ENCODE data around the gene OR2B2.

Gene OR2B2

DNA sequence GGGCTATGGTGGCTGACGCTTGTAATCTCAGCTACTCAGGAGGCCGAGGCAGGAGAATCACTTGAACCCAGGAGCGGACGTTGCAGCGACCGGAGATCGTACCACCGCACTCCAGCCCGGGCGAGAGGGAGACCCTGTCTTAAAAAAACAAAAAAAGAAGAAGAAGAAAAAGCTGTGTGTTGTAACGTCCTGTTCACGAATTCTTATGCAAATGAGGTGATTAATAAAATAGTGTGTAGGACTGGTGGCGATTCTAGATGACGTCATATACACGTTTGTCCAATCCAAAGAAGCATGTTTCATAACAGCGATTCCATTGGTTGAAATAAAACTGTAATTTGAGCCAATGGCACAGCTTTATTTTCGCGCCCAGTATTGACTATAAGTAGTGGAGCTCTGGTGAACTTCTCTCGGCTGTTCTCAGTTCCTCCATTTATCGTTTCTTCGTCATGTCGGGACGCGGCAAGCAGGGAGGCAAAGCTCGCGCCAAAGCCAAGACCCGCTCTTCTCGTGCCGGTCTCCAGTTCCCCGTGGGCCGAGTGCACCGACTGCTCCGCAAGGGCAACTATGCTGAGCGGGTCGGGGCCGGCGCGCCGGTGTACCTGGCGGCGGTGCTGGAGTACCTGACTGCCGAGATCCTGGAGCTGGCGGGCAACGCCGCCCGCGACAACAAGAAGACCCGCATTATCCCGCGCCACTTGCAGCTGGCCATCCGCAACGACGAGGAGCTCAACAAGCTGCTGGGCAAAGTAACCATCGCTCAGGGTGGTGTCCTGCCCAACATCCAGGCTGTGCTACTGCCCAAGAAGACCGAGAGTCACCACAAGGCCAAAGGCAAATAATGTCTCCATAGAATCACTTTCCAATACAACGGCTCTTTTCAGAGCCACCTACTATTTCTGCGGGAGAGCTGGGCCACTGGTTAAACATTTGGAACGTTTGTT lies 47.0 kb downstream of the OR2B2 start:
- TF ChIP-seq, protein P1, sequence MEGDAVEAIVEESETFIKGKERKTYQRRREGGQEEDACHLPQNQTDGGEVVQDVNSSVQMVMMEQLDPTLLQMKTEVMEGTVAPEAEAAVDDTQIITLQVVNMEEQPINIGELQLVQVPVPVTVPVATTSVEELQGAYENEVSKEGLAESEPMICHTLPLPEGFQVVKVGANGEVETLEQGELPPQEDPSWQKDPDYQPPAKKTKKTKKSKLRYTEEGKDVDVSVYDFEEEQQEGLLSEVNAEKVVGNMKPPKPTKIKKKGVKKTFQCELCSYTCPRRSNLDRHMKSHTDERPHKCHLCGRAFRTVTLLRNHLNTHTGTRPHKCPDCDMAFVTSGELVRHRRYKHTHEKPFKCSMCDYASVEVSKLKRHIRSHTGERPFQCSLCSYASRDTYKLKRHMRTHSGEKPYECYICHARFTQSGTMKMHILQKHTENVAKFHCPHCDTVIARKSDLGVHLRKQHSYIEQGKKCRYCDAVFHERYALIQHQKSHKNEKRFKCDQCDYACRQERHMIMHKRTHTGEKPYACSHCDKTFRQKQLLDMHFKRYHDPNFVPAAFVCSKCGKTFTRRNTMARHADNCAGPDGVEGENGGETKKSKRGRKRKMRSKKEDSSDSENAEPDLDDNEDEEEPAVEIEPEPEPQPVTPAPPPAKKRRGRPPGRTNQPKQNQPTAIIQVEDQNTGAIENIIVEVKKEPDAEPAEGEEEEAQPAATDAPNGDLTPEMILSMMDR (IDR thresholded peaks at IDR 0.05; ENCODE audit: low read depth, low read length, missing control alignments): no peak
- peak overlapping the region; percentile 57 for H3K4me3 ChIP-seq (ENCODE audit: low read depth, low read length)
- peak; percentile 98 for DNase-seq (ENCODE audit: low read depth)
- in situ Hi-C loops (cut with HindIII; ENCODE audit: low sequenced_read_pairs): loop anchor here (5.0 kb wide), 1 partner anchor 43 kb away; a partner anchor contains a TSS

DNA sequence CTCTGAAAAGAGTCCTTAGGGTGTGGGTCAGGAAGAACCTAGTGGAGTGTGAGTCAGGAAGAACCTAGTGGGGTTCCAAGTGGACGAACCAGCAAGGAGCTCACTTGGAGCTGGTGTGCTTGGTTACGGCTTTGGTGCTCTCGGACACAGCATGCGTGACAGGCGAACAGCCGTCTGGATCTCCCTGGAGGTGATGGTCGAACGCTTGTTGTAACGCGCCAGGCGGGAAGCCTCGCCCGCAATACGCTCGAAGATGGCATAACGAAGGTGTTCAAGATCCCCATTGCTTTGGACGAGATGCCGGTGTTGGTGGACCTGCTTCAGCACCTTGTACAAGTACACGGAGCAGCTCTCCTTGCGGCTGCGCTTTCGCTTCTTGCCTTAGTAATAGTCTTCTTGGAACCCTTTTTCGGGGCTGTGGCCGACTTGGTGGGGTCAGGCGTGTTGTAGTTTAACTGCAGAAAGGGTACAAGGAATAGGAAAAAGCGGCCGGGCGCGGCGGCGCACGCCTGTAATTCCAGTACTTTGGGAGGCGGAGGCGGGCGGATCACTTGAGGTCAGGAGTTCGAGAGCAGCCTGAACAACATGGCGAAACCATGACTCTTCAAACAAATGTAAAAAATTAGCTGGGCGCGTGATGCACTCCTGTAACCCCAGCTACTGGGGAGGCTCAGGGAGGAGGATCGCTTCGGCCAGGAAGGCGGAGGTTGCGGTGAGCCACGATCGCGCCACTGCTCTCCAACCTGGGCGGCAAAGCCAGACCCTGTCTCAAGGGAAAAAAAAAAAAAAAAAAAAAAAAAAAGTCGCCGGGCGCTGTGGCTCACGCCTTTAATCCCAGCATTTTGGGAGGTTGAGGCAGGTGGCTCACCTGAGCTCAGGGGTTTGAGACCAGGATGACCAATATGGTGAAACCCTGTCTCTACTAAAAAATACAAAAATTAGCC lies 48.0 kb downstream of the OR2B2 start:
- DNase-seq (ENCODE audit: low read depth): no peak
- TF ChIP-seq, protein P1 (IDR thresholded peaks at IDR 0.05; ENCODE audit: low read depth, low read length, missing control alignments): no peak
- in situ Hi-C loops (cut with HindIII; ENCODE audit: low sequenced_read_pairs): no loop called here
- peak overlapping the region; percentile 57 for H3K4me3 ChIP-seq (ENCODE audit: low read depth, low read length)

DNA sequence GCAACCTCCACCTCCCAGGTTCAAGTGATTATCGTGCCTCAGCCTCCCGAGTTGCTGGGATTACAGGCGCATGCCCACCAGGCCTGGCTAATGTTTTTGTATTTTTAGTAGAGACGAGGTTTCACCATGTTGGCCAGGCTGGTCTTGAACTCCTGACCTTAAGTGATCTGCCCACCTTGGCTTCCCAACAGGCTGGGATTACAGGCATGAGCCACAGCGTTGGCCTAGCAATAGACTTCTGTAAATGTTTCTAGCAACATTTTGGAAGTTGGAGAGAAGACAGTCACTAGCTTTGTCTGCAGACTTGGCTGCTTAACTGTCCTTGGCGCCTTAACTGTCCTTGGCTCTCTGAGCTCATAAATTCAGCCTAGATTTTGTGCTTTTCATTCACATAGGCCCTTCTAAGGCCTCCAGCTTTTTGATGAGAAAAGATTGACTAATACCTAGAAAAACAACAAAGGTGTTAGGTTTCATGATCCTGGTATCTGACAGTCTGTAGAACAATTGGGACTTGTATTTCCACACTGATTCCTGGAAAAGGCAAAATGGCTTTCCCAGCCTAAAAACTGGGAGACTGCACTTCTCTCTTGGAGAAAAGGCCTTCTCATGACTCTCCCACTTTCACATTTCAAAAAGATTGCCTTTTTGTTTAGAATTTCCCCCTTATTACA lies 49.7 kb downstream of the OR2B2 start:
- in situ Hi-C loops (cut with HindIII; ENCODE audit: low sequenced_read_pairs): no loop called here
- no peak for DNase-seq (ENCODE audit: low read depth)
- TF ChIP-seq, protein P1 (IDR thresholded peaks at IDR 0.05; ENCODE audit: low read depth, low read length, missing control alignments): no peak
- H3K4me3 ChIP-seq (ENCODE audit: low read depth, low read length): no peak overlapping the region

GRCh38 chr6:27861861-27862260 lies 50.3 kb downstream of the OR2B2 start:
- H3K4me3 ChIP-seq (ENCODE audit: low read depth, low read length): no peak overlapping the region
- TF ChIP-seq, protein P1 (IDR thresholded peaks at IDR 0.05; ENCODE audit: low read depth, low read length, missing control alignments): no peak
- DNase-seq (ENCODE audit: low read depth): no peak
- in situ Hi-C loops (cut with HindIII; ENCODE audit: low sequenced_read_pairs): no loop called here

DNA sequence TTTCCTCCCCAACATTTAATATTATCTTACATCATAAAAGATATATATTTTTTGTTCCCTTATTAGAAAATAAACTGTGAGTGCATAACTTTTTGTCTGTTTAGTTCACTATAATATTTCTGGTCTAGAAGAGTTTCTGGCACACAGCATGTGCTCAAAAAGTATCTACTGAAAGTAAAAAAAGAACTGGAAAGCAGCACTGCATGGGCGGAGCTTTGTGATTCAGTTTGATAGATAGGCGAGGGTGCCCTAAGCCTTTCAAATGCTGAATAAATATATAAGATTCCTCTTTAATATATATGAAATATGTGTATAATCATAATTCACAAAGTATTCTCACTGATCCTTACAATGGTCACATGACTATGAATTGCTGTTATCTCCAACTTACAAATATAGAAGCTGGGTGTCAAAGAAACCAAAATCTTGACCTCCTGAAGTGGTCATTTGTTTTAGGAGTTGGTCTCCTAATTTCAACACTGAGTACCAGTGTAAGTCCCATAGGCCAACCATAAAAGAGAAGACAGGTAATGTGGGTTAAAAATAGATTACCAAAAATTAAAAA lies 50.8 kb downstream of the OR2B2 start:
- DNase-seq (ENCODE audit: low read depth): no peak
- H3K4me3 ChIP-seq (ENCODE audit: low read depth, low read length): no peak overlapping the region
- in situ Hi-C loops (cut with HindIII; ENCODE audit: low sequenced_read_pairs): no loop called here
- TF ChIP-seq, protein P1 (IDR thresholded peaks at IDR 0.05; ENCODE audit: low read depth, low read length, missing control alignments): no peak

All from astrocyte of the cerebellum (primary cell).